GM08714 (cell line): ENCODE measurements around the gene PRRG2.
"Not testable (repeated sequence)": the region's sequence is repeated elsewhere in the genome, so short reads cannot be mapped to it uniquely, and the experiment has no call there.

ENCODE experiments used
- H3K4me3 ChIP-seq: fragments of 200-500 bp; sonication (Bioruptor generic); 2 replicates; pipeline ENCODE4 v1.5.1; 2014; ENCODE audit warnings: mild to moderate bottlenecking, low read length, inconsistent platforms
- ZNF274 ChIP-seq: IDR thresholded peaks from 2 replicates; pipeline ENCODE4 v1.6.1; 2012; ENCODE audit warnings: mild to moderate bottlenecking, low read depth, low read length

The PRRG2 gene

DNA sequence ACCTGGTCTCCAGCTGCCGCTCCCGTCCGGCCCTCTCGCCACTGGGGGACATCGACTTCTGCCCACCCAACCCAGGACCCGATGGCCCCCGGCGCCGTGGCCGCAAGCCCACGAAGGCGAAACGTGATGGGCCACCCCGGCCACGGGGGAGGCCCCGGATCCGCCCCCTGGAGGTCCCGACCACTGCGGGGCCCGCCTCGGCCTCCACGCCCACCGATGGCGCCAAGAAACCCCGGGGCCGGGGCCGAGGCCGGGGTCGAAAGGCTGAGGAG lies 16.5 kb downstream of the PRRG2 start:
- H3K4me3 ChIP-seq, result no peak overlapping the region
- no peak for TF ChIP-seq ZNF274

DNA sequence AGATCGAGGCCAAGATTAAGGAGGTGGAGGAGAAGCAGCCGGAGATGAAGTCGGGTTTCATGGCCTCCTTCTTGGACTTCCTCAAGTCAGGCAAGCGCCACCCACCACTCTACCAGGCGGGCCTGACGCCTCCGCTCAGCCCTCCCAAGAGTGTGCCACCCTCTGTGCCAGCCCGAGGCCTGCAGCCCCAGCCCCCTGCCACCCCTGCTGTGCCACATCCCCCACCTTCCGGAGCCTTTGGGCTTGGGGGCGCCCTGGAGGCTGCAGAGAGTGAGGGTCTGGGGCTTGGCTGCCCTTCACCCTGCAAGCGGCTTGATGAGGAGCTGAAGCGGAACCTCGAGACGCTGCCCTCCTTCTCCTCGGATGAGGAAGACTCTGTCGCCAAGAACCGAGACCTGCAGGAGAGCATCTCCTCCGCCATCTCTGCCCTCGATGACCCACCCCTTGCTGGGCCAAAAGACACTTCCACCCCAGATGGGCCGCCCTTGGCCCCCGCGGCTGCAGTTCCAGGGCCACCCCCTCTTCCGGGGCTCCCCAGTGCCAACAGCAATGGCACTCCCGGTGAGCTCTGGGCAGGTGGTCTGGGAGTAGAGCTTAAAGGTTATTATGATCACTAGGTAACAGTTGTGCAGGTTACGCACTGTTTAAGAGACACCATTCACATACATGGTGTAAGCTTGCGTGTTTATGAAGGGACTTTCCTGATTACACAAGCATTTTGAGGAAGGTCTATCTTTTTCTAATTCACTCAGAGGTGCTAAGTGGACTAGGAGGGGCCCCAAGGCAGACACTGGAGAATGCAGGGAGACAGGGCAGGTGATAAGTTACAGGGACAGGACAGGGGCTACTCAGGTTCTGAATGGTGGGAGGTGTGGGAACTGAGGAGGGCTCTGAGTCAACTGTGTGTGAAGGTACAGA lies 18.5 kb downstream of the PRRG2 start:
- no peak overlapping the region for H3K4me3 ChIP-seq
- TF ChIP-seq ZNF274, result no peak

DNA sequence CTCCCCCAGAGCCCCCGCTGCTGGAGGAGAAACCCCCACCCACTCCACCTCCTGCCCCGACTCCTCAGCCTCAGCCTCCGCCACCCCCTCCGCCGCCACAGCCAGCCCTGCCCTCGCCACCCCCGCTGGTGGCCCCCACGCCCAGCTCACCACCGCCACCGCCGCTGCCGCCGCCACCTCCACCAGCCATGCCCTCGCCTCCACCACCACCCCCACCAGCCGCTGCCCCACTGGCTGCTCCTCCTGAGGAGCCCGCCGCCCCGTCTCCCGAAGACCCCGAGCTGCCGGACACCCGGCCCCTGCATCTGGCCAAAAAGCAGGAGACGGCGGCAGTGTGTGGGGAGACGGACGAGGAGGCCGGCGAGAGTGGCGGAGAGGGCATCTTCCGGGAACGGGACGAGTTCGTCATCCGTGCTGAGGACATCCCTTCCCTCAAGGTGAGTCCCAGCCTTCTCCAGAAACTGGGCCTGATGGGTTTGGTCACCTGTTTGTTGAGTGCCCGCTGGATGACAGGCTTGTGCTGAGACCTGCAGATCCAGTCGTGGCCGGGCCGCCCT lies 20.4 kb downstream of the PRRG2 start:
- TF ChIP-seq ZNF274, result no peak
- no peak overlapping the region for H3K4me3 ChIP-seq

DNA sequence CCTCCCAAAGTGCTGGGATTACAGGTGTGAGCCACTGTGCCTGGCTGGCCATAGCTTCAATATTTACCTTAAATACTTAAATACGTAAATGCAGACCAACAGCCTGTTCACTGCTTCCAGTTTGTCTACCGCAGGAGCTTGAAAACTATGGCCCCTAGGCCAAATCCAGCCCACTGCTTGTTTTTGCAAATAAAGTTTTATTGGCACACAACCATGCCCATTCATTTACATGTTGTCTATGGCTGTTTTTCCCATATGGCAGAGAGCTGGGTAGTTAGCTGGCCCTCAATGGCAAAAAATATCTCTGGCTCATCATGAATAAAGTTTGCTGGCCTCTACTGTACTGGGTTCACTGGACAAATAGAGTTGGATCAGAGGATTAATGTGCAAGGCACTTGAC lies 21.7 kb downstream of the PRRG2 start:
- no peak overlapping the region for H3K4me3 ChIP-seq
- no peak for TF ChIP-seq ZNF274

DNA sequence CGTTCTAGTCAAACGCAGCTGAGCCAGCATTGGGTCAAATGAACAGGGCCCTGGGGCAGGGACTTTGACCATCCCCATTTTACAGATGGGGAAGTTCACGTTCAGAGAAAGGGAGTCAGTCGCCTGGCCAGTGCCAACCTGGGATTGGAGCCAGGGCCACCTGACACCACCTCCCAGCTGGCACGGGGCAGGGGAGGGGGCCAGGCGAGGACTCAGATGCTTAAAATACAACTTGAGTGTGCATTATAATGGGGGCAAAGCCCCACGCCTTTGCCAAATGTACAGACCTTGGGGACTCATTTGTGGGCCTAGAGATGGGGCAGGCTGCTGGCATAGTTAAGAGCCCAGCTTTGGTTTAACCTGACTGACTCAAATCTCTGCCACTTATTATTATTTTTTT lies 24.5 kb downstream of the PRRG2 start:
- TF ChIP-seq ZNF274, result no peak
- no peak overlapping the region for H3K4me3 ChIP-seq

DNA sequence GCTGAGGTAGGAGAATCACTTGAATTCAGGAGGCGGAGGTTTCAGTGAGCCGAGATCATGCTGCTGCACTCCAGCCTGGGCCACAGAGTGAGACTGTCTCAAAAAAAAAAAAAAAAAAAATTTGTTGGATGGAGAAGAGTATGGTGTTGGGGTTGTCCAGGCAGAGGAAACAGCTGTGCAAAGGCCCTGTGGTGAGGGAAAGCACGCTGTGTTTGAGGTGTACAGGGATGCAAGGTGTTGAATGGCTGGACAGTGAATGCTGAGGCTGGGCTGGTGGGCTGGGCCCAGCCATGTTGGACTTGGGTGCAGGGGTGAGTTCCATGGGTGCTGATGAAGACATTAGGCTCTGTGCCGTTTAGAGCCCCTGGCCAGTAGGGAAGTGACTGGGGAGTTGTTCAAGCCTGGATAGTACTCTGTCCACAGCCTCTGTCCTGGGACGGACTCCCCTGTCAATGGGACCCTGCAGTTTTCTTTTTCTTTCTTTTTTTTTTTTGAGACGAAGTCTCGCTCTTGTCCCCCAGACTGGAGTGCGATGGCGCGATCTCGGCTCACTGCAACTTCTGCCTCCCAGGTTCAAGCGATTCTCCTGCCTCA lies 28.5 kb downstream of the PRRG2 start:
- TF ChIP-seq ZNF274, result no peak

DNA sequence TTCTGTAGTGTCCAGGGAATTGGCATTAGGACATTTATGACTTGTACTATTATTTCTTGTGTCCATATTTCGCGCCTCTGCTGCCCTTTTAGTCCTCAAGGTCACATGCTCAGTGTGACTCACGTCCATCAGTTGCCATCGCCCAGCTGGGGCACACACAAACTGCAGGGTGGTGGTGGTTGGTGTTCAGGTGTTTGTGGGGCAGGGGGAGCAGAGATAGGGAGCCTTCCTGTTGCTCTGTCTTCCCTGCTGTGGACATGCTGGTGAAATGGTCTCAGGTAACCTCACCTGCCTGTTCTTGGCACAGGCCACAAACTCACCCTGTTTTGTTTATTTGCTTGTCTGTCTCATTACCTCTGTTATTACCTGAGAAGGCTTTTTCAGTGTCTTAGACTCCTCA lies 32.3 kb downstream of the PRRG2 start:
- TF ChIP-seq ZNF274, result no peak
- no peak overlapping the region for H3K4me3 ChIP-seq

More for the DNA sequence above, 28.5 kb downstream of the PRRG2 start:
- no peak overlapping the region for H3K4me3 ChIP-seq

DNA sequence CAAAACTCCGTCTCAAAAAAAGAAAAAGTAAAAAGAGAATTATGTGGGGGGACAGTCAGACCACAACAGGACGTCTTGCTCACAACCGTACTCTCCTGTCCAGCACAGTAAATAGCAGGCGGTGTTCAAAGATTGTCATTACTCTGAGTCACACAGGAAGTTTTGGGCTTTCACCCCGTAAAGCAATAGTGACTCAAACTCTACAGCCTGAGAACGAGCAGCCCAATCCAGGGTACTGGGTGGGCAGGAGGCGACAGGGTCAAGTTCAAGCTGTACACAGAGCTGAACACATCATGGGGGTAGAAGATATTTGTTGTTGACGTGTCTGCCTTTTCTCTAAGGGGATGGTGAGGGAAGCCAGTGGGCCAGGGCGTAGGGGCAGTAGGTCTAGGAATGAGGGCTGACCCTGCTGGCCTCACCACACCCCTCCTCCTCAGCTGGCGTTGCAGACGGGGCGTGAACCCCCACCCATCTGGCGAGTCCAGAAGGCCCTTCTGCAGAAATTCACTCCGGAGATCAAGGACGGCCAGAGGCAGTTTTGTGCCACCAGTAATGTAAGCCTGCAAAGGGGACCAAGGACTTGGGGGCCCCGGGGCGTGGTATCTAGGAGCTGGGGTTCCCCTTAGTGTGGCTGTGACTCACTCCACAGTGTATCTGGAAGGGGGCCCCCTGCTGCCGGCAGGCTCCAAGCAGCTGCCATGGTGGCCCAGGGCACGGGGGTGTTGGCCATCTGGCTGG lies 33.1 kb downstream of the PRRG2 start:
- no peak overlapping the region for H3K4me3 ChIP-seq
- no peak for TF ChIP-seq ZNF274

DNA sequence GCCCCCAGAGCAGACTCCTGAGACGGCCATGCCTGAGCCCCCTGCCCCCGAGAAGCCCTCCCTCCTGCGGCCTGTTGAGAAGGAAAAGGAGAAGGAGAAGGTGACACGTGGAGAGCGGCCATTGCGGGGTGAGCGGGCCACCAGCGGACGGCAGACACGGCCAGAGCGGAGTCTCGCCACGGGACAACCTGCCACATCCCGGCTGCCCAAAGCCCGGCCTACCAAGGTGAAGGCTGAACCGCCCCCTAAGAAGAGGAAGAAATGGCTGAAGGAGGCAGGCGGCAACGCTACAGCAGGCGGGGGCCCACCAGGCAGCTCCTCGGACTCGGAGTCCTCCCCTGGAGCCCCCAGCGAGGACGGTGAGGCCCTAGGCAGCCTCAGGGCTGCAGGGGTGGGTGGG lies 34.7 kb downstream of the PRRG2 start:
- no peak overlapping the region for H3K4me3 ChIP-seq
- no peak for TF ChIP-seq ZNF274

DNA sequence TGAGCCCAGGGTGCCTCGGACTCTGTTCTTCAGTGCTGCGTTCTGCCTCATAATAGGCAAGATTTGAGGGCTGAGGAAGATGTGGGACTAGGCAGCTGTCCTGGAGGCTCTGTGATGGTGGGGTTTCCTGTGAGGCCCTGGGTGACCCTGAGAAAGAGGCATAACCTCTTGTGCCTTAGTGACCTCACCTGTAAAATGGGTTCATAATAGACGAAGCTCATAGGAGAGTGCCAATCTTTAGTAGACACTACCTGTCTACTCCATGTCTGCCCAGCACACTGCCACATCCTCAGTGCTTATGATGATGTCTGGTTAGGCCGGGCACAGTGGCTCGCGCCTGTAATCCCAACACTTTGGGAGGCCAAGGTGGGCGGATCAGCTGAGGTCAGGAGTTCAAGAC lies 35.4 kb downstream of the PRRG2 start:
- no peak overlapping the region for H3K4me3 ChIP-seq
- TF ChIP-seq ZNF274, result no peak

DNA sequence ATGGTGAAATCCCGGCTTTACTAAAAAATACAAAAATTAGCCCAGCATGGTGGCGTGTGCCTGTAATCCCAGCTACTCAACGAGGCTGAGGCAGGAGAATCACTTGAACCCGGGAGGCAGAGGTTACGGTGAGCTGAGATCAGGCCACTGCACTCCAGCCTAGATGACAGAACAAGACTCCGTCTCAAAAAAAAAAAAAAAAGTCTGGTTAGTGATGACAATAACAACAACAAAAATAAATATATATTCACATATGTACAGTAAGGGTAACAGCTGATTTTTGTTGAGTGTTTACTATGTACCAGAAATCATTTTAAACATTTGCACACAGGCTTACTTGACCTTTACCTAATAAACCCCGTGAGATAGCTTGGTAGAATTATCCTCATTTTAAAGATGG lies 35.8 kb downstream of the PRRG2 start:
- TF ChIP-seq ZNF274, result no peak
- H3K4me3 ChIP-seq, result no peak overlapping the region

DNA sequence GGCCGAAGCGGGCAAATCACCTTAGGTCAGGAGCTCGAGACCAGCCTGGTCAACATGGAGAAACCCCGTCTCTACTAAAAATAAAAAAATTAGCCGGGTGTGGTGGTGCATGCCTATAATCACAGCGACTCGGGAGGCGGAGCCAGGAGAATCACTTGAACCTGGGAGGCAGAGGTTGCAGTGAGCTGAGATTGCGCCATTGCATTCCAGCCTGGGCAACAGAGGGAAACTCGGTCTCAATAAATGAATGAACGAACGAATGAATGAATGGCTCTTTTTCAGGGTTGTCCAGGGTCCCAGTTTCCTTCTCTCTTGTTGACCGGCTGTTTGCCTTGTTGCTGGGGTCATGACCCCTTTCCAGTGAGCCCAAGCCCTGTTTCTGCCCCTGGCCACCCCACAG lies 36.7 kb downstream of the PRRG2 start:
- not testable (repeated sequence) for H3K4me3 ChIP-seq

DNA sequence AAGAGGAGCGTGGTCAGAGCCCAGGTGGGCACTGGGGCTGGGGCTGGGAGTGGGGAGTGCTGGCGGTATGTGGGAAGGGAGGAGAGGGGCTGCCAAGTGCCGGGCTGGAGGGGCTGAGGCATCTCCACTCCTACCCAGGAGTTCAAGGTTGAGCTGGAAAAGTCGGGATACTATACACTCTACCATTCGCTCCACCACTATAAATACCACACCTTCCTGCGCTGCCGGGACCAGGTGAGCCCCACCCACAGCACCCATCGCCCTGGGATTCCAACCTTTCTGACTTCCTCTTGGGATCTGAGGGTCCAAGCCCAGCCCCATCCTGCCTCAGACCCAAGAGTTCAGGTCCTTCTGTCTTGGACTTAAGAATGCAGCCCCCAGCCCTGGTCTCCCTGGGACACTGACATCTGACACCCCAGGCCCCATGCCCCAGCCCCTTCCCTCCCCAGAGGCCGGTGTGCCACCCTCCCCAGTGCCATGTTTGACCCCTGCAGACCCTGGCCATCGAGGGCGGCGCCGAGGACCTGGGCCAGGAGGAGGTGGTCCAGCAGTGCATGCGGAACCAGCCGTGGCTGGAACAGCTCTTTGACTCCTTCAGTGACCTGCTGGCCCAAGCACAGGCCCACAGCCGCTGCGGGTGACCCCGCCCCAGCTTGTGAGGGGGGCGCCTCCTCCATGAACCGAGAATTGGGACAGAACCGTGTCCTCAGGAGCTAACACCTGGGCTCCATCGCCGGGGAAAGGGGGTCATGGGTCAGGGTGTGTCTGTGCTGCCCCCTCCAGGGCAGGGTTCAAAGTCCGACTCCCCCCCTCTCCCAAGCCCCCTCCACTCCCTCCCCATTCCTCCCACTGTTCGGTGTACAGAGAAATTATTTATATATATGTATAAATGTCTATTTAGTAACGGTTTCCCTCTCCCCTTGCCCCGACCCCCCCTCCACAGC lies 44.1 kb downstream of the PRRG2 start:
- no peak overlapping the region for H3K4me3 ChIP-seq
- TF ChIP-seq ZNF274, result no peak

DNA sequence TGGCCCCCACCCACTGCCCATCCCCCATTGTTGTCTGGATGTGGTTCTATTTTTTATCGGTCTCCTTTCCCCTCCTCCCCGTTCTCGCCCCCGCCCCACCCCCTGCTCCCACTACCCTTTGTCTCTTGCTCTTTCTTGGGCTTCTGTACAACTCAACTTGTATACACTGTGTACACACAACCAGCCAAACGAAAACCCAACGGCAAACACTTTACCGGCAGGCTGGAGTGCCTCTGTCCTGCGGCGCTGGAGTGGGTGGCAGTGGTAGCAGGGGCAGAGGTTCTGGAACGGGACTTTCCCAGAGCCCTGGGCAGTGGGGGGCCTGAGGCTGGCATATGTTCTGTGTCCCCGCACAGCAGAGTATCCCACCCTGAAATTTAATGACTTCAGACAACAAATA lies 45.1 kb downstream of the PRRG2 start:
- no peak overlapping the region for H3K4me3 ChIP-seq

More for the DNA sequence above, 45.1 kb downstream of the PRRG2 start:
- no peak for TF ChIP-seq ZNF274
